Amygdala (tissue), 56 donors: Measurements from ENCODE around the gene SLC8B1.

ENCODE experiments used
- DNase-seq, 56 donors: peaks; one replicate each; lab custom pipeline; 2025; lab: John Stamatoyannopoulos, UW

Gene SLC8B1

GRCh38 chr12:113297621-113298471 lies 37.1 kb downstream of the SLC8B1 start:
- DNase-seq: no peak

GRCh38 chr12:113297214-113297587 lies 37.7 kb downstream of the SLC8B1 start:
- no peak for DNase-seq

- no peak for DNase-seq
These were observed 38.2 kb downstream of the SLC8B1 start for GRCh38 chr12:113296557-113297213.

- DNase-seq: no peak
These were observed 38.9 kb downstream of the SLC8B1 start for GRCh38 chr12:113295886-113296556.

GRCh38 chr12:113293100-113293499 lies 41.8 kb downstream of the SLC8B1 start:
- DNase-seq: no peak

DNA sequence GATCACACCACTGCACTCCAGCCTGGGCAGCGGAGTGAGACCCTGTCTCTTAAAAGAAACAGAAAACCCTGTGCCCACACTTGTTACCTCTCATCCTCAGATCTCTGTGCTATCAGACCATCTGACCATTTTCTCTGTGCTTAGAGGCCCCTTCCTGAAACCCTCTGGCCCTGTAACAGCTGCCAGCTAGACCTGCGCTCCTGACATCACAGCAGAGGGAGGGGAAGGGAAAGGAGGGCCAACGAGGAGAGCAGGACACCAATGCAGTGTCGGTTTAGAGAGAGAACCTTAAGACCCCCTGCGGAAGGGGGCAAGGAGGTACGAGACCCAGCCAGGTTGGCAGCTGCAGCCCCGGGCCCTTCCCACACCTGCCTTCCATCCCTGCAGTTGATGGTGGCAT lies 42.4 kb downstream of the SLC8B1 start:
- no peak for DNase-seq

GRCh38 chr12:113292091-113292490 lies 42.8 kb downstream of the SLC8B1 start:
- no peak for DNase-seq

- DNase-seq: no peak
These were observed 43.3 kb downstream of the SLC8B1 start for GRCh38 chr12:113291586-113291985.

DNA sequence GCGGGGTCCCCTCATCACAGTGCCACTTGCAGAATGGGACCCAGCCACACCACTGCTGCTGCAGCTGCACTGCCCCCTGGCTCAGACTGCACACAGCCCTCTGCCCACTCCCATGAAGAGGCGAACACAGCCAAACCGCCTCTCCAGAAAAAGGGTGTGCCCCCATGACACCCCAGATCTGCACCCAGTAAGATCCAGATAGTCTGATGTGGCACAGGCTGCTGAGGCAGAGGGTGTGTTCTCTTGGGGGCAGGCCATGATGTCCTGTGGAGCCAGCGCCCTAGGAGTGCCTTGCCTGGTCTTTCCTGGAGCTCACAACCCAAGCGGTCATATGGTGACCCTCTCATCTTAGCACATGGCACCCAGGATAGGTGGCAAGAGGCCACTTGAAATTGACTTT lies 44.4 kb downstream of the SLC8B1 start:
- DNase-seq: no peak

GRCh38 chr12:113289361-113289760 lies 45.5 kb downstream of the SLC8B1 start:
- DNase-seq: no peak

GRCh38 chr12:113287899-113288282 lies 47.0 kb downstream of the SLC8B1 start:
- DNase-seq: no peak

DNA sequence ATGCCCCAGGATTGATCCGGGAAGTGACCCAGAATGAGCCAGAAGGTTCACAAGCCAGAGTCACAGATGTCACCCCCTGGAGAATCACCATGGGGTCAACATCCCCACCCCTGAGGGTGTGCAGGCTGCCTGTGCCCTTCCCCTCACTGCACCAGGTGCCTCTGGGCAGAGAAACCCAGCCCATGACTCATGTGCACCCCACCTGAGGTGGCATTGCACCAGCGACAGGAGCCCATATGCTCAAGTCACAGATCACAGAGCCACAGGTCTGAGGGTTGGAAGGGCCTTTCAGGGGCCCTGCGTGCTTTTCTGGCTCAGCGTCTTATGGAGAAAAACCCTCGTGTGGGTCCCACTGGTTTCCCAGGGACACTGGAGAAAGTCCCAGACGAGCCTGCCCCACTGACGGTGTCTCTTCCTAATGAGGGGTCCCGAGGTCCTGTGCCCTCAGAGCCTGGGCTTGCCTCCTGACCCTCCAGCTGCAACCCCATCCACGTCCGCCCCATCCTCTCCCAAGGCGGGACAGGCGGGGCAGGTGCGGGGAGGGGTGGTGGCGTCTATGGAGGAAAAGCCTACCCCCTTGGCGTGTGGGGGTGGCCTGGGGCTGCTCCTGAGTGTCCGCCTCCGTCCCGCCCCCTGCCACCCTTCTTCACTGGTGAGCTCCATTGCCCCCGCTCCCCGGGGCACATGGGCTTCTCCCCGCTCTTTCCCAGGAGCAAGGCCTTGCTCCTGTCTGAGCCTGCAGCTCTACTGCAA lies 47.6 kb downstream of the SLC8B1 start:
- no peak for DNase-seq

DNA sequence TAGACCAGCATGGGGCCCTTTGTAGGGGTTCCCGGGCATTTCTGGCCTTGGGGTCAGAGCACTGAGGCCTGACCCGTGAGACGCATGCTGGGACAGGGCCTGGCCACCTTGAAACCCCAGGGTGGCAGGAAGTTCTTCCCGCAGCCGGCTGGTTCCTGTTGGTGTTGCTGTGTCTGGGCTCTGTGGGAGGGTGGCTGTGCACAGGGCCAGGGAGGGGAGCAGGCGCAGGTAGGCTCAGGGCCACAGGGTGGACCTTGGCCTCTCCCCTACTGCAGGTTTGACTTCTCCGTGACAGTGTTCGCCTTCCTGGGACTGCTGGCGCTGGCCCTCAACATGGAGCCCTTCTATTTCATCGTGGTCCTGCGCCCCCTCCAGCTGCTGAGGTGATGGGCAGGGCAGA lies 48.2 kb downstream of the SLC8B1 start:
- DNase-seq: no peak

DNA sequence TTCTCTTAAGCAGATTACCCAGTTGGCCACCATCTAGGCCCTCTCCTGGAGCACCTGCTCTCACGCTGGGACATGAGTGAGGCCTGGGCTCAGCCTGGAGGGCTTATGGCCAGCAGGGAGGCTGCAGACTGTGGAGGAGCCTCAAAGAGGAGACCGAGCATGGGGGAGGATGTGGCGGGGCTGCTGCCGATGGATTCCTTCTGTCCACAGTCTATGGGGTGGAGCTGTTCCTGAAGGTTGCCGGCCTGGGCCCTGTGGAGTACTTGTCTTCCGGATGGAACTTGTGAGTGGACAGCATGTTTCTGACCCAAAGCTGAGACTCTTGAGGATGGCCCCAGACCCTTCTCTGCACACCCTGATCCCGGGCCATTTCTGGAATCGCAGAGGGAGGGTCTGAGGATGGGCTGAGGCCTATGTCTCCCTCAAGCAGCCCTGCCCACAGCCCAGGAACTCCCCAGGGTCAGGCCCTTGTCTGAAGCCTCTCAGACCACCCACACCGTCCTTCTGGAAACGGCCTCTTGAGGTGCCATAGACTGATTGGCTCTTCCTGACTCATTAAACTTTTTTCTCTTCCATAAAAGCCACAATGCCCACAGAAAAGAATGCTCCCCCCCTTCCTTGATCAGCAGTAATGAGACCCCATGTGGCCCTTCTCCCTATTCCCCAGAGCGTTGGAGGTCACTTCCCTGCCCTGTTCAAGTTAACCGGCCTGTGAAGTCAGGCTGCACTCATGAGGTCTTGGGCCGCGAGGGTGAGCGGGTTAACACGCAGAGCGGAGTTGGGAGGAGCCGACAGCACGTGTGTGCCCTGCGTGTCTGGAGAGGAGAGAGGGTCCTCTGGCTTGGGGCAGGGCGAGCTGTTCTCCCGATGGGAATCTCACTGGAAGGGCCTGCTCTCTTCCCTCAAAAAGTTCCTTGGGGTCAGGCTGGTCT lies 49.0 kb downstream of the SLC8B1 start:
- DNase-seq: no peak

DNA sequence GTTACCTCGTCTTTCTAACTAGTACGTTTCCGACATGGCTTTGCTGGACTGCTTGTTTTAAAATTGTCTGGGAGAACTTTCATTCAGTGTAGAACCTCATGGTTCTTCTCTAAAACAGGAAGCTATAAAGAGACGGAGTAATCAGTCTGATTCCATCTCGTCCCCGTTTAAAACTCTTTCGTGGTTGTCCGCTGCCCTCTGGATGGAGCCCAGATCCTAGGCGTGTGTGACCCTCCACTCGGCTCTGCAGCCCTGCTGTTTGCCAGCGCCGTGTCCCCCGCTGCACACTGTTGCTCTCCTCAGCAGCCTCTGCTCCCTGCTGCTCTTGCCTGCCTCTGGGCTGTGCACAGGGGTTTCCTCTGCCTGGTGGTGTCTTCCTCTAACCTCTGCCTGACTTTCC lies 50.2 kb downstream of the SLC8B1 start:
- no peak for DNase-seq

DNA sequence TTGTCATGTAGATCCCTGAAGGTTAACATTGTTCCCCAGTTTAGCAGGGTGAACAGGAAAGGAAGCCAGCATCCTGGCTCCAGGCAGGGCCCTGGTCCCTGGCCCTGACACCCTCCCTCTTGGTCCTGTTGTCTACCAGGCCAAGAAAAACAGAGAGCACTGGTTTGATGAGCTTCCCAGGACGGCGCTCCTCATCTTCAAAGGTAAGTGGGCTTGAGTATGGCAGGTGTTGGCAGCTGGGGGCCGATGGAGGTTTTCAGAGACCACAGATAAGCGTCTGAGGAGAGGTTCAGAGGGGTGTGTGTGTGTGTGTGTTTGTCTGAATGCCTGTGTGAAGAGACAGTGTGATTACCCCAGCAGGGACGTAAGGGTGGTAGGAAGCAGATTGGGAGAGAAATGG lies 56.3 kb downstream of the SLC8B1 start:
- DNase-seq: no peak

GRCh38 chr12:113278141-113278540 lies 56.8 kb downstream of the SLC8B1 start:
- no peak for DNase-seq

DNA sequence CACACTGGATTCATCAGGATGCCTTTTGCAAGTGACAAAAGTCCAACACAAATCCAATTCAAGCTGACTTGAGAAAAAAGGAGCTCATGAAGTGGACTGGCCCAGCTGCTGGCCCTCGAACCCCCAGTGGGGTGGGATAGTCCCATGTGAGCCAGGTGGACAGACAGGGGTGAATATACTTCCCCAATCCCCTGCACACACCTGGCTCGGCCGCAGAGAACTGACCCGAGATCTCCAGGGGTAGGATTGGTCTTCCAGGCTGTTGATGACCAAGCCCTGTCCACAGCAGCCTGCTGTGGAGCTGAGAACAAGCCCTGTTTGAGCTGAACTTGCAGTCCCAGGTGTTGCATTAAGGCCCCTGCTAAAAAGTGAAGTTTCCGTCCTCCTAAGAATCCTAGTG lies 57.4 kb downstream of the SLC8B1 start:
- no peak for DNase-seq

GRCh38 chr12:113276946-113277500 lies 57.9 kb downstream of the SLC8B1 start:
- DNase-seq: no peak

DNA sequence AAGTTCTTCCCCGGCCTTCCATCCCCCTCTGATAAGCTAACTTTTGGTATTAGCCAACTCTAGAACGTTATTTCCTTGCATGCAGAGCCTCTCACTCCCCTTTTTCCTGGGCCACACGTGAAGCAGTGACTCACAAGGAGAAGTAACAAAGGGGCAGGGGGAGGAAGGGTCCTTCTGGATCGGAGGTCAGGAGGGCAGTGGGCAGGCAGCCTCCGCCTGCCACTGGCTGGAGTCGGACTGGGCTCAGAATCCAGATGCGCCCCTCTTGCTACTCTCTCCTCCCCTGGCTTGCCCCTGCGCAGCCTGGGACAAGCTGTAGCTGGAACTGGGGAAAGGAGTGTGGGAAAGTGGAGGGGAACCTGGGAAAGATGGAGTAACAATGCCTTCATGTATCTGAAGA lies 58.6 kb downstream of the SLC8B1 start:
- no peak for DNase-seq
